ENCODE data around the gene THAP12. TPM values are rescaled to one million over a fixed set of nuclear protein-coding genes. Genes with fewer than 3 reads are reported as not detected.

The THAP12 gene
- 39.5 and 44.4 TPM in 2 replicates for total RNA-seq
- 52.5 and 57.9 TPM in 2 replicates for polyA plus RNA-seq
- polyA plus RNA-seq (2012), result 32.0 and 32.7 TPM in 2 replicates
- polyA minus RNA-seq (ENCODE audit: low replicate concordance), result 4.1 and 7.2 TPM in 2 replicates

GRCh38 chr11:76380977-76381719 lies at the start of gene THAP12, which contains the start of gene GVQW3:
THAP12 (minus strand) TSS chr11:76381132; CDS start chr11:76380836, 296 bp downstream.
GVQW3 (plus strand) TSS chr11:76381323; CDS start chr11:76381829, 506 bp downstream.
- TF ChIP-seq EZH2 (IDR thresholded peaks at IDR 0.05; ENCODE audit: low read length, missing control alignments) (no peak), CTCF (conservative IDR thresholded peaks at IDR 0.05 in 1 of 2, IDR thresholded peaks at IDR 0.05 in 1 of 2; ENCODE audit: low read depth in 1 of 2, low read length in 2 of 2) (no peak)
- DNase-seq (ENCODE audit: low read depth in 2 of 2), result peak; percentile 97 to 98

GRCh38 chr11:76426660-76427059 lies 45.7 kb upstream of the THAP12 start:
- H4K20me1 ChIP-seq (ENCODE audit: control insufficient read depth, extremely low read depth, insufficient read depth, low read length), result no peaks in the 10 kb centered on the region
- no peak overlapping the region for H3K9ac ChIP-seq (ENCODE audit: insufficient read depth, low read length)
- no peak for TF ChIP-seq EZH2 (IDR thresholded peaks at IDR 0.05; ENCODE audit: low read length, missing control alignments)
- no peak for TF ChIP-seq CTCF (conservative IDR thresholded peaks at IDR 0.05 in 1 of 2, IDR thresholded peaks at IDR 0.05 in 1 of 2; ENCODE audit: low read depth in 1 of 2, low read length in 2 of 2)
- DNase-seq (ENCODE audit: low read depth in 2 of 2), result no peak
- H3K4me3 ChIP-seq (replicated peaks in 1 of 4; ENCODE audit: control extremely low read depth in 1 of 4, insufficient read depth in 1 of 4, low read depth in 3 of 4, low read length in 4 of 4), result no peak overlapping the region
- H3K36me3 ChIP-seq (ENCODE audit: control insufficient read depth, insufficient read depth, low read length), result no peaks in the 10 kb centered on the region
- no peak overlapping the region for H3K4me2 ChIP-seq (ENCODE audit: extremely low read depth, insufficient read depth, low read length)
- H2AFZ ChIP-seq (ENCODE audit: low read length), result no peak overlapping the region
- peaks cover 2% of the 10 kb centered on the region for H3K27me3 ChIP-seq (ENCODE audit: control insufficient read depth, insufficient read depth, low read length)
- H3K9me3 ChIP-seq (ENCODE audit: control insufficient read depth, insufficient read depth, low read depth, low read length), result no peaks in the 10 kb centered on the region
- H3K4me1 ChIP-seq (ENCODE audit: control insufficient read depth, extremely low read depth, insufficient read depth, low read length), result no peaks in the 10 kb centered on the region
- no peaks in the 10 kb centered on the region for H3K79me2 ChIP-seq (ENCODE audit: control insufficient read depth, insufficient read depth, low read length)
- H3K27ac ChIP-seq (ENCODE audit: insufficient read depth, low read length), result no peak overlapping the region

More at GRCh38 chr11:76380977-76381719, at the start of gene THAP12, which contains the start of gene GVQW3:
- Histone ChIP-seq H3K4me1 (ENCODE audit: control insufficient read depth, extremely low read depth, insufficient read depth, low read length) (peaks cover 7% of the 10 kb centered on the region), H3K4me2 (ENCODE audit: extremely low read depth, insufficient read depth, low read length) (peak within 1 kb of the TSS; percentile 97), H3K27ac (ENCODE audit: insufficient read depth, low read length) (peak within 1 kb of the TSS; percentile 62), H3K4me3 (replicated peaks in 1 of 4; ENCODE audit: control extremely low read depth in 1 of 4, insufficient read depth in 1 of 4, low read depth in 3 of 4, low read length in 4 of 4) (peak within 1 kb of the TSS; percentile 73 to 89 (median 82)), H3K9me3 (ENCODE audit: control insufficient read depth, insufficient read depth, low read depth, low read length) (no peaks in the 10 kb centered on the region), H3K27me3 (ENCODE audit: control insufficient read depth, insufficient read depth, low read length) (no peaks in the 10 kb centered on the region), H3K9ac (ENCODE audit: insufficient read depth, low read length) (peak within 1 kb of the TSS; percentile 81), H4K20me1 (ENCODE audit: control insufficient read depth, extremely low read depth, insufficient read depth, low read length) (no peaks in the 10 kb centered on the region), H3K79me2 (ENCODE audit: control insufficient read depth, insufficient read depth, low read length) (peaks cover 44% of the 10 kb centered on the region), H3K36me3 (ENCODE audit: control insufficient read depth, insufficient read depth, low read length) (no peaks in the 10 kb centered on the region), H2AFZ (ENCODE audit: low read length) (peak within 1 kb of the TSS; percentile 99)

- no peaks in the 10 kb centered on the region for H4K20me1 ChIP-seq (ENCODE audit: control insufficient read depth, extremely low read depth, insufficient read depth, low read length)
- H3K4me3 ChIP-seq (replicated peaks in 1 of 4; ENCODE audit: control extremely low read depth in 1 of 4, insufficient read depth in 1 of 4, low read depth in 3 of 4, low read length in 4 of 4), result no peak overlapping the region
- DNase-seq (ENCODE audit: low read depth in 2 of 2), result no peak
- H3K9ac ChIP-seq (ENCODE audit: insufficient read depth, low read length), result no peak overlapping the region
- H3K79me2 ChIP-seq (ENCODE audit: control insufficient read depth, insufficient read depth, low read length), result no peaks in the 10 kb centered on the region
- H3K4me2 ChIP-seq (ENCODE audit: extremely low read depth, insufficient read depth, low read length), result no peak overlapping the region
- no peaks in the 10 kb centered on the region for H3K4me1 ChIP-seq (ENCODE audit: control insufficient read depth, extremely low read depth, insufficient read depth, low read length)
- no peaks in the 10 kb centered on the region for H3K9me3 ChIP-seq (ENCODE audit: control insufficient read depth, insufficient read depth, low read depth, low read length)
- H3K27me3 ChIP-seq (ENCODE audit: control insufficient read depth, insufficient read depth, low read length), result peaks cover 2% of the 10 kb centered on the region
- no peak overlapping the region for H3K27ac ChIP-seq (ENCODE audit: insufficient read depth, low read length)
- H3K36me3 ChIP-seq (ENCODE audit: control insufficient read depth, insufficient read depth, low read length), result no peaks in the 10 kb centered on the region
- no peak overlapping the region for H2AFZ ChIP-seq (ENCODE audit: low read length)
- TF ChIP-seq EZH2 (IDR thresholded peaks at IDR 0.05; ENCODE audit: low read length, missing control alignments), result no peak
- TF ChIP-seq CTCF (conservative IDR thresholded peaks at IDR 0.05 in 1 of 2, IDR thresholded peaks at IDR 0.05 in 1 of 2; ENCODE audit: low read depth in 1 of 2, low read length in 2 of 2), result no peak
Observed at GRCh38 chr11:76424891-76425290, 44.0 kb upstream of the THAP12 start.

All from fibroblast of lung (primary cell).